ENCODE measurements around the gene BAZ1B.
"Not testable (repeated sequence)": the region's sequence is repeated elsewhere in the genome, so short reads cannot be mapped to it uniquely, and the experiment has no call there.

The BAZ1B gene

GRCh38 chr7:73399185-73400050 is 122.7 kb downstream of the BAZ1B start:
- H3K4me1 ChIP-seq (ENCODE audit: control insufficient read depth, insufficient read depth, low read length); CTCF ChIA-PET; POLR2A ChIA-PET; H3K9me3 ChIP-seq (ENCODE audit: control insufficient read depth, insufficient read depth, low read depth, low read length); H3K27ac ChIP-seq (ENCODE audit: extremely low read depth, low read depth, low read length); H3K36me3 ChIP-seq (ENCODE audit: control insufficient read depth in 2 of 2, insufficient read depth in 1 of 2, low read length in 2 of 2): not testable (repeated sequence)
- H3K4me3 ChIP-seq (ENCODE audit: low read depth, low read length): peak overlapping the region; percentile 26
- TF ChIP-seq ZNF121 (tag by site-specific recombination; IDR thresholded peaks at IDR 0.05) (peak; percentile 97), SP7 (tag by site-specific recombination; IDR thresholded peaks at IDR 0.05) (0 out of 2 replicates have a peak, but pooled peaks have one; percentile 12), ZNF335 (tag by site-specific recombination; conservative IDR thresholded peaks at IDR 0.05) (peak; percentile 7; the same call in 1 of the 2 replicates)

- Histone ChIP-seq H3K9me3 (ENCODE audit: control insufficient read depth, insufficient read depth, low read depth, low read length) (no peaks in the 10 kb centered on the region), H3K27ac (ENCODE audit: extremely low read depth, low read depth, low read length) (no peak overlapping the region), H3K4me1 (ENCODE audit: control insufficient read depth, insufficient read depth, low read length) (no peaks in the 10 kb centered on the region), H3K4me3 (ENCODE audit: low read depth, low read length) (no peak overlapping the region), H3K36me3 (ENCODE audit: control insufficient read depth in 2 of 2, insufficient read depth in 1 of 2, low read length in 2 of 2) (no peaks in the 10 kb centered on the region)
- ChIA-PET CTCF (no interaction called here), POLR2A (no interaction called here)
- TF ChIP-seq ZNF416 (tag by site-specific recombination; IDR thresholded peaks at IDR 0.05): no peak
- 0 out of 2 replicates have a peak, but pooled peaks have one; percentile 18 for TF ChIP-seq EGR2 (tag by site-specific recombination; IDR thresholded peaks at IDR 0.05; ENCODE audit: low read depth)
These were observed 124.4 kb downstream of the BAZ1B start for GRCh38 chr7:73397521-73398281.

GRCh38 chr7:73395538-73396503 is 126.3 kb downstream of the BAZ1B start:
- POLR2A ChIA-PET: no interaction called here
- Histone ChIP-seq H3K36me3 (ENCODE audit: control insufficient read depth in 2 of 2, insufficient read depth in 1 of 2, low read length in 2 of 2) (no peaks in the 10 kb centered on the region), H3K4me1 (ENCODE audit: control insufficient read depth, insufficient read depth, low read length) (no peaks in the 10 kb centered on the region), H3K4me3 (ENCODE audit: low read depth, low read length) (no peak overlapping the region), H3K9me3 (ENCODE audit: control insufficient read depth, insufficient read depth, low read depth, low read length) (no peaks in the 10 kb centered on the region), H3K27ac (ENCODE audit: extremely low read depth, low read depth, low read length) (no peak overlapping the region)
- TF ChIP-seq PRDM10 (tag by site-specific recombination; IDR thresholded peaks at IDR 0.05): 0 out of 2 replicates have a peak, but pooled peaks have one; percentile 21
- no peak for TF ChIP-seq ZNF48 (tag by site-specific recombination; IDR thresholded peaks at IDR 0.05)
- CTCF ChIA-PET: no interaction called here

- ChIA-PET POLR2A (no interaction called here), CTCF (no interaction called here)
- no peaks in the 10 kb centered on the region for H3K36me3 ChIP-seq (ENCODE audit: control insufficient read depth in 2 of 2, insufficient read depth in 1 of 2, low read length in 2 of 2)
- TF ChIP-seq PRDM6 (tag by site-specific recombination; IDR thresholded peaks at IDR 0.05) (no peak), ZFHX2 (tag by site-specific recombination; conservative IDR thresholded peaks at IDR 0.05) (no peak), ZNF529 (tag by site-specific recombination; IDR thresholded peaks at IDR 0.05; ENCODE audit: insufficient replicate concordance) (no peak), KLF1 (tag by site-specific recombination; IDR thresholded peaks at IDR 0.05) (no peak), KLF10 (tag by site-specific recombination; IDR thresholded peaks at IDR 0.05) (no peak), ZNF398 (tag by site-specific recombination; IDR thresholded peaks at IDR 0.05) (no peak), ZNF510 (tag by site-specific recombination; IDR thresholded peaks at IDR 0.05; ENCODE audit: insufficient replicate concordance) (no peak), ZFP41 (tag by site-specific recombination; IDR thresholded peaks at IDR 0.05; ENCODE audit: borderline replicate concordance) (no peak)
These were observed 127.7 kb downstream of the BAZ1B start for GRCh38 chr7:73394422-73394821.

More at GRCh38 chr7:73394422-73394821, 127.7 kb downstream of the BAZ1B start:
- Histone ChIP-seq H3K4me3 (ENCODE audit: low read depth, low read length) (no peak overlapping the region), H3K27ac (ENCODE audit: extremely low read depth, low read depth, low read length) (no peak overlapping the region), H3K9me3 (ENCODE audit: control insufficient read depth, insufficient read depth, low read depth, low read length) (no peaks in the 10 kb centered on the region), H3K4me1 (ENCODE audit: control insufficient read depth, insufficient read depth, low read length) (no peaks in the 10 kb centered on the region)

Data from HEK293 (cell line).